ENCODE data around the gene N4BP2L1.

Gene N4BP2L1

GRCh38 chr13:32455594-32455903, 27.6 kb upstream of the N4BP2L1 start:
- H3K27me3 ChIP-seq (ENCODE audit: control insufficient read depth in 2 of 2, insufficient read depth in 2 of 2, low read length in 2 of 2), result no peaks in the 10 kb centered on the region
- no peaks in the 10 kb centered on the region for H3K4me1 ChIP-seq (ENCODE audit: control insufficient read depth in 2 of 2, insufficient read depth in 2 of 2, low read length in 2 of 2)
- H3K36me3 ChIP-seq (ENCODE audit: control insufficient read depth in 2 of 2, insufficient read depth in 2 of 2, low read length in 2 of 2), result no peaks in the 10 kb centered on the region
- peaks cover 0 to 2% of the 10 kb centered on the region in 2 donors for H3K9me3 ChIP-seq (ENCODE audit: control insufficient read depth in 2 of 2, low read length in 2 of 2)
- H3K27ac ChIP-seq (ENCODE audit: low read depth in 2 of 2, low read length in 2 of 2), result no peak overlapping the region
- H3K9ac ChIP-seq (ENCODE audit: low read depth in 1 of 2, low read length in 2 of 2), result no peak overlapping the region
- H3K4me3 ChIP-seq (ENCODE audit: low read length in 2 of 2), result no peak overlapping the region

- H3K27me3 ChIP-seq (ENCODE audit: control insufficient read depth in 2 of 2, insufficient read depth in 2 of 2, low read length in 2 of 2), result no peaks in the 10 kb centered on the region
- peaks cover 0 to 2% of the 10 kb centered on the region in 2 donors for H3K9me3 ChIP-seq (ENCODE audit: control insufficient read depth in 2 of 2, low read length in 2 of 2)
- no peak overlapping the region for H3K4me3 ChIP-seq (ENCODE audit: low read length in 2 of 2)
- H3K36me3 ChIP-seq (ENCODE audit: control insufficient read depth in 2 of 2, insufficient read depth in 2 of 2, low read length in 2 of 2), result no peaks in the 10 kb centered on the region
- H3K9ac ChIP-seq (ENCODE audit: low read depth in 1 of 2, low read length in 2 of 2), result no peak overlapping the region
- no peak overlapping the region for H3K27ac ChIP-seq (ENCODE audit: low read depth in 2 of 2, low read length in 2 of 2)
- H3K4me1 ChIP-seq (ENCODE audit: control insufficient read depth in 2 of 2, insufficient read depth in 2 of 2, low read length in 2 of 2), result no peaks in the 10 kb centered on the region
Observed at GRCh38 chr13:32454886-32455593, 27.1 kb upstream of the N4BP2L1 start.

GRCh38 chr13:32453981-32454380, 26.1 kb upstream of the N4BP2L1 start:
- H3K27ac ChIP-seq (ENCODE audit: low read depth in 2 of 2, low read length in 2 of 2), result no peak overlapping the region
- H3K9ac ChIP-seq (ENCODE audit: low read depth in 1 of 2, low read length in 2 of 2), result no peak overlapping the region
- H3K9me3 ChIP-seq (ENCODE audit: control insufficient read depth in 2 of 2, low read length in 2 of 2), result peaks cover 0 to 2% of the 10 kb centered on the region in 2 donors
- no peaks in the 10 kb centered on the region for H3K4me1 ChIP-seq (ENCODE audit: control insufficient read depth in 2 of 2, insufficient read depth in 2 of 2, low read length in 2 of 2)
- no peaks in the 10 kb centered on the region for H3K27me3 ChIP-seq (ENCODE audit: control insufficient read depth in 2 of 2, insufficient read depth in 2 of 2, low read length in 2 of 2)
- no peak overlapping the region for H3K4me3 ChIP-seq (ENCODE audit: low read length in 2 of 2)
- no peaks in the 10 kb centered on the region for H3K36me3 ChIP-seq (ENCODE audit: control insufficient read depth in 2 of 2, insufficient read depth in 2 of 2, low read length in 2 of 2)

- H3K27ac ChIP-seq (ENCODE audit: low read depth in 2 of 2, low read length in 2 of 2), result no peak overlapping the region
- no peaks in the 10 kb centered on the region for H3K4me1 ChIP-seq (ENCODE audit: control insufficient read depth in 2 of 2, insufficient read depth in 2 of 2, low read length in 2 of 2)
- H3K36me3 ChIP-seq (ENCODE audit: control insufficient read depth in 2 of 2, insufficient read depth in 2 of 2, low read length in 2 of 2), result no peaks in the 10 kb centered on the region
- H3K9ac ChIP-seq (ENCODE audit: low read depth in 1 of 2, low read length in 2 of 2), result no peak overlapping the region
- no peaks in the 10 kb centered on the region for H3K9me3 ChIP-seq (ENCODE audit: control insufficient read depth in 2 of 2, low read length in 2 of 2)
- H3K27me3 ChIP-seq (ENCODE audit: control insufficient read depth in 2 of 2, insufficient read depth in 2 of 2, low read length in 2 of 2), result no peaks in the 10 kb centered on the region
- no peak overlapping the region for H3K4me3 ChIP-seq (ENCODE audit: low read length in 2 of 2)
Observed at GRCh38 chr13:32448972-32449371, 21.0 kb upstream of the N4BP2L1 start.

- Histone ChIP-seq H3K36me3 (ENCODE audit: control insufficient read depth in 2 of 2, insufficient read depth in 2 of 2, low read length in 2 of 2) (no peaks in the 10 kb centered on the region), H3K27me3 (ENCODE audit: control insufficient read depth in 2 of 2, insufficient read depth in 2 of 2, low read length in 2 of 2) (no peaks in the 10 kb centered on the region), H3K9ac (ENCODE audit: low read depth in 1 of 2, low read length in 2 of 2) (no peak overlapping the region), H3K9me3 (ENCODE audit: control insufficient read depth in 2 of 2, low read length in 2 of 2) (no peaks in the 10 kb centered on the region), H3K27ac (ENCODE audit: low read depth in 2 of 2, low read length in 2 of 2) (no peak overlapping the region), H3K4me3 (ENCODE audit: low read length in 2 of 2) (no peak overlapping the region), H3K4me1 (ENCODE audit: control insufficient read depth in 2 of 2, insufficient read depth in 2 of 2, low read length in 2 of 2) (no peaks in the 10 kb centered on the region)
Observed at GRCh38 chr13:32447894-32448623, 20.1 kb upstream of the N4BP2L1 start.

GRCh38 chr13:32446773-32447465, 19.0 kb upstream of the N4BP2L1 start:
- Histone ChIP-seq H3K27me3 (ENCODE audit: control insufficient read depth in 2 of 2, insufficient read depth in 2 of 2, low read length in 2 of 2) (no peaks in the 10 kb centered on the region), H3K9ac (ENCODE audit: low read depth in 1 of 2, low read length in 2 of 2) (no peak overlapping the region), H3K9me3 (ENCODE audit: control insufficient read depth in 2 of 2, low read length in 2 of 2) (no peaks in the 10 kb centered on the region), H3K4me1 (ENCODE audit: control insufficient read depth in 2 of 2, insufficient read depth in 2 of 2, low read length in 2 of 2) (no peaks in the 10 kb centered on the region), H3K27ac (ENCODE audit: low read depth in 2 of 2, low read length in 2 of 2) (no peak overlapping the region), H3K36me3 (ENCODE audit: control insufficient read depth in 2 of 2, insufficient read depth in 2 of 2, low read length in 2 of 2) (no peaks in the 10 kb centered on the region), H3K4me3 (ENCODE audit: low read length in 2 of 2) (no peak overlapping the region)

GRCh38 chr13:32446220-32446619, 18.3 kb upstream of the N4BP2L1 start:
- H3K9ac ChIP-seq (ENCODE audit: low read depth in 1 of 2, low read length in 2 of 2), result no peak overlapping the region
- H3K36me3 ChIP-seq (ENCODE audit: control insufficient read depth in 2 of 2, insufficient read depth in 2 of 2, low read length in 2 of 2), result no peaks in the 10 kb centered on the region
- no peaks in the 10 kb centered on the region for H3K27me3 ChIP-seq (ENCODE audit: control insufficient read depth in 2 of 2, insufficient read depth in 2 of 2, low read length in 2 of 2)
- no peaks in the 10 kb centered on the region for H3K9me3 ChIP-seq (ENCODE audit: control insufficient read depth in 2 of 2, low read length in 2 of 2)
- no peak overlapping the region for H3K4me3 ChIP-seq (ENCODE audit: low read length in 2 of 2)
- no peak overlapping the region for H3K27ac ChIP-seq (ENCODE audit: low read depth in 2 of 2, low read length in 2 of 2)
- H3K4me1 ChIP-seq (ENCODE audit: control insufficient read depth in 2 of 2, insufficient read depth in 2 of 2, low read length in 2 of 2), result no peaks in the 10 kb centered on the region

GRCh38 chr13:32445461-32445860, 17.5 kb upstream of the N4BP2L1 start:
- no peak overlapping the region for H3K27ac ChIP-seq (ENCODE audit: low read depth in 2 of 2, low read length in 2 of 2)
- H3K9ac ChIP-seq (ENCODE audit: low read depth in 1 of 2, low read length in 2 of 2), result no peak overlapping the region
- no peaks in the 10 kb centered on the region for H3K9me3 ChIP-seq (ENCODE audit: control insufficient read depth in 2 of 2, low read length in 2 of 2)
- H3K4me3 ChIP-seq (ENCODE audit: low read length in 2 of 2), result no peak overlapping the region
- H3K4me1 ChIP-seq (ENCODE audit: control insufficient read depth in 2 of 2, insufficient read depth in 2 of 2, low read length in 2 of 2), result no peaks in the 10 kb centered on the region
- H3K36me3 ChIP-seq (ENCODE audit: control insufficient read depth in 2 of 2, insufficient read depth in 2 of 2, low read length in 2 of 2), result no peaks in the 10 kb centered on the region
- no peaks in the 10 kb centered on the region for H3K27me3 ChIP-seq (ENCODE audit: control insufficient read depth in 2 of 2, insufficient read depth in 2 of 2, low read length in 2 of 2)

GRCh38 chr13:32443111-32443510, 15.2 kb upstream of the N4BP2L1 start:
- no peak overlapping the region for H3K4me3 ChIP-seq (ENCODE audit: low read length in 2 of 2)
- H3K9ac ChIP-seq (ENCODE audit: low read depth in 1 of 2, low read length in 2 of 2), result no peak overlapping the region
- no peaks in the 10 kb centered on the region for H3K27me3 ChIP-seq (ENCODE audit: control insufficient read depth in 2 of 2, insufficient read depth in 2 of 2, low read length in 2 of 2)
- H3K9me3 ChIP-seq (ENCODE audit: control insufficient read depth in 2 of 2, low read length in 2 of 2), result no peaks in the 10 kb centered on the region
- H3K4me1 ChIP-seq (ENCODE audit: control insufficient read depth in 2 of 2, insufficient read depth in 2 of 2, low read length in 2 of 2), result no peaks in the 10 kb centered on the region
- H3K36me3 ChIP-seq (ENCODE audit: control insufficient read depth in 2 of 2, insufficient read depth in 2 of 2, low read length in 2 of 2), result no peaks in the 10 kb centered on the region
- no peak overlapping the region for H3K27ac ChIP-seq (ENCODE audit: low read depth in 2 of 2, low read length in 2 of 2)

- no peak overlapping the region for H3K4me3 ChIP-seq (ENCODE audit: low read length in 2 of 2)
- no peaks in the 10 kb centered on the region for H3K27me3 ChIP-seq (ENCODE audit: control insufficient read depth in 2 of 2, insufficient read depth in 2 of 2, low read length in 2 of 2)
Observed at GRCh38 chr13:32438871-32439270, 10.9 kb upstream of the N4BP2L1 start.

More at GRCh38 chr13:32438871-32439270, 10.9 kb upstream of the N4BP2L1 start:
- no peaks in the 10 kb centered on the region for H3K4me1 ChIP-seq (ENCODE audit: control insufficient read depth in 2 of 2, insufficient read depth in 2 of 2, low read length in 2 of 2)
- H3K27ac ChIP-seq (ENCODE audit: low read depth in 2 of 2, low read length in 2 of 2), result no peak overlapping the region
- no peaks in the 10 kb centered on the region for H3K9me3 ChIP-seq (ENCODE audit: control insufficient read depth in 2 of 2, low read length in 2 of 2)
- no peaks in the 10 kb centered on the region for H3K36me3 ChIP-seq (ENCODE audit: control insufficient read depth in 2 of 2, insufficient read depth in 2 of 2, low read length in 2 of 2)
- H3K9ac ChIP-seq (ENCODE audit: low read depth in 1 of 2, low read length in 2 of 2), result no peak overlapping the region

Data from mucosa of rectum (tissue), 2 donors.